Endothelial cell (in vitro differentiated cells): Measurements from ENCODE around the gene MTERF1. TPM values are rescaled to one million over a fixed set of nuclear protein-coding genes. Genes with fewer than 3 reads are reported as not detected.

Experiments used
- DNase-seq: peaks from one replicate; pipeline ENCODE4 v3.0.0; 2021; ENCODE audit warnings: low spot score
- H3K27ac Mint-ChIP-seq: one replicate; pipeline ENCODE4 v1.8.0; 2021; ENCODE audit warnings: mixed read lengths, inconsistent platforms; ENCODE audit not compliant: unreplicated experiment
- H3K27me3 Mint-ChIP-seq: one replicate; pipeline ENCODE4 v1.8.0; 2021; ENCODE audit warnings: mild to moderate bottlenecking, moderate library complexity, mixed read lengths, inconsistent platforms; ENCODE audit not compliant: unreplicated experiment
- H3K36me3 Mint-ChIP-seq: one replicate; pipeline ENCODE4 v1.8.0; 2021; ENCODE audit warnings: mild to moderate bottlenecking, low read depth, mixed read lengths, inconsistent platforms; ENCODE audit not compliant: unreplicated experiment
- H3K4me1 Mint-ChIP-seq: one replicate; pipeline ENCODE4 v1.8.0; 2021; ENCODE audit warnings: mild to moderate bottlenecking, mixed read lengths, inconsistent platforms; ENCODE audit not compliant: unreplicated experiment
- H3K4me3 Mint-ChIP-seq: one replicate; pipeline ENCODE4 v1.8.0; 2021; ENCODE audit warnings: mild to moderate bottlenecking, mixed read lengths, inconsistent platforms; ENCODE audit not compliant: unreplicated experiment
- H3K9me3 Mint-ChIP-seq: one replicate; pipeline ENCODE4 v1.8.0; 2021; ENCODE audit warnings: mixed read lengths, inconsistent platforms; ENCODE audit not compliant: unreplicated experiment
- total RNA-seq: library from RNA; stranded (reverse); fragmentation: NEBNext Ultra II Directional; extraction: Animal tissue kit (Norgen Biotek cat#: 25700); gene quantifications from one replicate; pipeline ENCODE4 v1.2.1, GENCODE V29; 2021; ENCODE audit not compliant: unreplicated experiment
- TF ChIP-seq, protein P1 (sequence below): fragments of 200-600 bp; sonication (generic); IDR thresholded peaks from one replicate; pipeline ENCODE4 v1.5.0; 2021; ENCODE audit warnings: antibody characterized with exemption; ENCODE audit not compliant: unreplicated experiment

Gene MTERF1
- total RNA-seq, 1 donor from 2014 or later = 14.8 TPM

DNA sequence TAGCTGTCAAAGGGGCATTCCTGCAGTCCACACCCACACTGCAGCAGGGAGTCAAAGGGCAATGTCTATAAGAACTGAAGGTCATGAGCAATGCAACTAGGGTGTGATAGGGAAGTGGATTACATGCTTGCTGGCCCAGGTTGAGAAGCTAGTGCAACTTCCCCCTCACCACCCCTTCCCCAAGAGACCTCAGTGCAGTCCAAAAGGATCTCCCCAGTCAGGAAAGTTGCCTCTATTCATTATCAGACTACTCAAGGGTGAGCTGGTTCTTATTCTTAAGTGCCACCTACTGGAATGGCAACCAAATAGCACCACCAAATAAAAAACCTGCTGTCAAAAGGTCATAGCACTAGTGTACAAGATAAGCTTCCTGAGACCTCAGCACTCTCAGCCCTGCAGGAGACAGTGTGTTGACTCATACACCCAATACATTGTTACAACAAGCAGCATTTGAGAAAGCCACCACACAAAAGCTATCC is 28.2 kb downstream of the MTERF1 start:
- H3K27ac Mint-ChIP-seq = no peak overlapping the region
- H3K4me3 Mint-ChIP-seq = no peak overlapping the region
- TF ChIP-seq, protein P1, sequence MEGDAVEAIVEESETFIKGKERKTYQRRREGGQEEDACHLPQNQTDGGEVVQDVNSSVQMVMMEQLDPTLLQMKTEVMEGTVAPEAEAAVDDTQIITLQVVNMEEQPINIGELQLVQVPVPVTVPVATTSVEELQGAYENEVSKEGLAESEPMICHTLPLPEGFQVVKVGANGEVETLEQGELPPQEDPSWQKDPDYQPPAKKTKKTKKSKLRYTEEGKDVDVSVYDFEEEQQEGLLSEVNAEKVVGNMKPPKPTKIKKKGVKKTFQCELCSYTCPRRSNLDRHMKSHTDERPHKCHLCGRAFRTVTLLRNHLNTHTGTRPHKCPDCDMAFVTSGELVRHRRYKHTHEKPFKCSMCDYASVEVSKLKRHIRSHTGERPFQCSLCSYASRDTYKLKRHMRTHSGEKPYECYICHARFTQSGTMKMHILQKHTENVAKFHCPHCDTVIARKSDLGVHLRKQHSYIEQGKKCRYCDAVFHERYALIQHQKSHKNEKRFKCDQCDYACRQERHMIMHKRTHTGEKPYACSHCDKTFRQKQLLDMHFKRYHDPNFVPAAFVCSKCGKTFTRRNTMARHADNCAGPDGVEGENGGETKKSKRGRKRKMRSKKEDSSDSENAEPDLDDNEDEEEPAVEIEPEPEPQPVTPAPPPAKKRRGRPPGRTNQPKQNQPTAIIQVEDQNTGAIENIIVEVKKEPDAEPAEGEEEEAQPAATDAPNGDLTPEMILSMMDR = no peak
- no peaks in the 10 kb centered on the region for H3K4me1 Mint-ChIP-seq
- no peaks in the 10 kb centered on the region for H3K9me3 Mint-ChIP-seq
- no peaks in the 10 kb centered on the region for H3K27me3 Mint-ChIP-seq
- H3K36me3 Mint-ChIP-seq = no peaks in the 10 kb centered on the region
- DNase-seq = no peak

DNA sequence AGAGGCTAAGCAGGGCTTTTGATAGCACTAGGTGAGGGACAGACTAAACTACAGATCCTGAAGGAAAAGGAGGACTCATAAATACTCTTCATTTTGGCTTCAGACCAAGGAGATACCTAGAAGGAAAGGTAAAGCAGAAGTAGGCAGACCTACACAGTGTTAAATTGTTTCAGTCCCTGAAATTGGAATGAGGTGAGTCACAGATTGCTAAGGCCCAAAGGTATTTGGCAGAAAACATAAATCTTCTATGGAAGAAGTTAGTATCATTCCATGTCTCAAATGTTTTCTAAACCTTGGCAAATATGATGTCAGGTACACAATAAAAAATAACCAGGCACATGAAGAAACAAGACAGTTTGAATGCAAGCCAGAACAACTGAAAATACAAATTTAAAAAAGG is 30.0 kb downstream of the MTERF1 start:
- DNase-seq = no peak
- Mint-ChIP-seq H3K36me3 (no peaks in the 10 kb centered on the region), H3K4me3 (no peak overlapping the region), H3K4me1 (no peaks in the 10 kb centered on the region), H3K27me3 (no peaks in the 10 kb centered on the region), H3K9me3 (no peaks in the 10 kb centered on the region), H3K27ac (no peak overlapping the region)
- TF ChIP-seq, protein P1 = no peak

DNA sequence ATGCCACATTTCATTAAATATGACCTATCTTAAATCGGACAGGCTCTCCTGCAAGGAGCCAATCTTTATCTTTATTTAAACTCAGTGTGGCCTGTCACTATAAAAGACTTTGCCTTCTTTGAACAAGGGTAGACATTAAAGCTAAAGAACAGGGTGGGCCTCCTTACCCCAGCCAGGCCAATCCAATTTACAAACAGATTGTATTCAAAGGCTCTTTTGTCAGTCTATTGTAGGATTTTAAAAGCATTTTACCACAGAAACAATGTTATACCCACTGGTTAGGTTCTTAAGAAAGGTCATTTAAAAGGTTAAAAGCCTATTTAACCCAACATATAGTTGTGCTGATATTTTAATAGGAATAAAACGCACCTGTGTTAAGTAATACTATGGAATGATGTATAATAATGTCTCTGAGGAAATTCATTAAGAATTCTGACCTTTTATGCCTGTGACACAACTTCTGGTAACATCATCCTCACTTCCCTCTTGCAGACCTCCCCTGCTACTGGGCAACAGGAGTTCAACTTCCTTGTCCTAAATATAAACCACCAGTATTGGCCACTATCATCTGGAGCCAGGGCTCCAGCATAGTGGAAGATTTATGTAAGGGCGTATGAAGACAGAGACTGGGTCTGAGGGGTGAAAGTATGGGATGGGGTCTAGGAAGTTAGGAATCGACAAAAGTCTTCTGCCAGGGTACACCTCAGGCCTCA is 32.5 kb downstream of the MTERF1 start:
- TF ChIP-seq, protein P1 = no peak
- H3K27ac Mint-ChIP-seq = no peak overlapping the region
- no peaks in the 10 kb centered on the region for H3K9me3 Mint-ChIP-seq

DNA sequence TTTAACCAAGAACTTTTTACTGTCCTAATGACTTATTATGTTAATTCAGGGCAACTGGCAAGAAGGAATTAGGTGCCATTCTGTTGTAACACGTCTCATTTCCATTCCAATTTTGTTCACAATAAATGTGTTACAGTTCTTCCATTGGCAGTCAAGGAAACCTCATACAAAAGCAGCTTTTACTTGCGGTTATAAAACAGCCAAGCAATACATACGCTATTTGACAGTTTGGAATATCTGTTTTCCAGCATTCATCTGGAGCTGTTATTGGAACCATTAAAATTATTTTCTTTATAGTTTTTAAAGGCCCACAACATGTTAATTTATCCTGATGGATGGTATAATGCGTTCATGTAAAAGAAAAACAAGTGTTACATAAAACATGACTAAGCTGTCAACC is 33.3 kb downstream of the MTERF1 start:
- H3K9me3 Mint-ChIP-seq = no peaks in the 10 kb centered on the region
- H3K36me3 Mint-ChIP-seq = no peaks in the 10 kb centered on the region
- no peaks in the 10 kb centered on the region for H3K27me3 Mint-ChIP-seq
- H3K27ac Mint-ChIP-seq = no peak overlapping the region
- no peak for DNase-seq
- H3K4me1 Mint-ChIP-seq = no peaks in the 10 kb centered on the region
- TF ChIP-seq, protein P1 = no peak
- H3K4me3 Mint-ChIP-seq = no peak overlapping the region

More for the DNA sequence above, 32.5 kb downstream of the MTERF1 start:
- H3K27me3 Mint-ChIP-seq = no peaks in the 10 kb centered on the region
- DNase-seq = no peak
- H3K36me3 Mint-ChIP-seq = no peaks in the 10 kb centered on the region
- no peak overlapping the region for H3K4me3 Mint-ChIP-seq
- H3K4me1 Mint-ChIP-seq = no peaks in the 10 kb centered on the region

DNA sequence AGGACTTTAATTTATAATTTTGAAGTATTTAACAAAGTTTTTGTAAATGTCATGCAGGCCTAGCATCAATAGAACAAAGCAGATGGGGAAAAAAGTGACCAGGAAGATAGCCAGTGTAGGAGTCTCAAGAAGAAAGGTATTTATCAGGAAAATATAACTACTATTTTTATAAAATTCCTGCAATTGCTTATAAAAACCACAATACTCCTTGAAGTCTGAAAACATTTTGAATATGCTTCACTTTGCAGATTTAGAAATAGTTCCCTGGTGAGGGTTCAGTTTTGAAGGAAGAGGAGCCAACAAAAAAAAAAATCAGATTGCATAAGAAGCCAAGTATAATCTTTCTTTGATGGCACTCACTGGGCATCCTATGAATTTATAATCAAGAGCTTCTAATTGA is 34.1 kb downstream of the MTERF1 start:
- Mint-ChIP-seq H3K4me3 (no peak overlapping the region), H3K9me3 (no peaks in the 10 kb centered on the region), H3K27ac (no peak overlapping the region), H3K4me1 (no peaks in the 10 kb centered on the region), H3K27me3 (no peaks in the 10 kb centered on the region), H3K36me3 (no peaks in the 10 kb centered on the region)
- TF ChIP-seq, protein P1 = no peak
- no peak for DNase-seq
